Tibial nerve (tissue), 3 donors: Measurements from ENCODE around the gene PLA2G15.

Experiments
- CTCF ChIP-seq, 5 experiments: fragments of 200-600 bp in 3 of 5; fragments of 450-650 bp in 2 of 5; sonication (generic) in 3 of 5; IDR thresholded peaks; one replicate each; pipeline ENCODE4 v1.5.1; 2016 to 2019; ENCODE audit warnings: antibody characterized with exemption in 5 of 5, mild to moderate bottlenecking in 3 of 5, moderate library complexity in 2 of 5
- POLR2A ChIP-seq, 2 donors: fragments of 450-650 bp; IDR thresholded peaks; one replicate each; pipeline ENCODE4 v1.6.1; 2017; ENCODE audit warnings: antibody characterized with exemption in 2 of 2, mild to moderate bottlenecking in 2 of 2, moderate library complexity in 2 of 2

- no peak for TF ChIP-seq CTCF (IDR thresholded peaks at IDR 0.05)
- TF ChIP-seq POLR2A (IDR thresholded peaks at IDR 0.05): no peak
Observed at GRCh38 chr16:68216240-68216639, 28.9 kb upstream of the PLA2G15 start.
